ENCODE measurements around the gene ADGRG2. TPM values are rescaled to one million over a fixed set of nuclear protein-coding genes. Genes with fewer than 3 reads are reported as not detected.

ADGRG2 gene
- total RNA-seq, 1 experiment from 2014 or later = 0.09 TPM

DNA sequence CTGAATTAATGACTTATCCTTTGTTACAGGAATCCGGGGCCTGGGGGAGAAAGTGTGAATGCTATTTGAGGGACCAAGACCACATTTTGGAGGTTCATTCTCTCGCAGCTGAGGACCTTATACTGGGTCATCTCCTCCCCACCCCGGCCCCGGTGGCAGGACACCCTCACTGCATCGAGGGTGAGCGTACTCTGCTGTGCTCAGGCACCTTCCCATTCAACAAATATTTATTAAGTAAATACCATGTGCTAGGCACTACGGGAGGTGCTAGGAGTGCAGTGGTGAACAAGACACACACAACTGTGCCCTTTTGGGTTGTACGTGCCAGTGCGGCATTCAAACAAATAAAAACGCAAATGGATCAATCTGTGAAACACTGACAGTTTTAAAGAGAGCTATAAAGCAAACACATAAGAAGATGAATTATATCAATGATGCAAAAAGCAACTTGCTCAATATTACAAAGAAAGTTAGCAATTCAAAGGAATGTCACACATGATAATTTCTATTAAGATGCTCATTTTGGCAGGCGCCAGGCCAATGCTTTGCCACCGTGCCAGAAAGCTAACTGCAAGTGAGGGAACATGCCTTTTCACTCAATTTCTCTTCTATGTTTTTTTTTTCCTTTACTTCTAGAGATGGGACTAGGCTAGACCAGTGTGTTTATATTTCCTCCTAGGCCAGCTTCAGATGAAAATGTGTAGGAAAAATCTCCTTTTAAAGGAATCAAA, 24.6 kb downstream of the ADGRG2 start:
- Mint-ChIP-seq H3K27ac (ENCODE audit: unreplicated experiment) (no peak overlapping the region), H3K27me3 (ENCODE audit: unreplicated experiment) (no peaks in the 10 kb centered on the region), H3K9me3 (ENCODE audit: low read depth, unreplicated experiment) (no peaks in the 10 kb centered on the region), H3K4me1 (ENCODE audit: low read depth, unreplicated experiment) (peaks cover 7% of the 10 kb centered on the region), H3K4me3 (ENCODE audit: low read depth, unreplicated experiment) (no peak overlapping the region), H3K36me3 (ENCODE audit: insufficient read depth, unreplicated experiment) (no peaks in the 10 kb centered on the region)
- intact Hi-C loops (cut with micrococcal nuclease; ENCODE audit: unreplicated experiment) = no loop called here
- TF ChIP-seq, protein P1, sequence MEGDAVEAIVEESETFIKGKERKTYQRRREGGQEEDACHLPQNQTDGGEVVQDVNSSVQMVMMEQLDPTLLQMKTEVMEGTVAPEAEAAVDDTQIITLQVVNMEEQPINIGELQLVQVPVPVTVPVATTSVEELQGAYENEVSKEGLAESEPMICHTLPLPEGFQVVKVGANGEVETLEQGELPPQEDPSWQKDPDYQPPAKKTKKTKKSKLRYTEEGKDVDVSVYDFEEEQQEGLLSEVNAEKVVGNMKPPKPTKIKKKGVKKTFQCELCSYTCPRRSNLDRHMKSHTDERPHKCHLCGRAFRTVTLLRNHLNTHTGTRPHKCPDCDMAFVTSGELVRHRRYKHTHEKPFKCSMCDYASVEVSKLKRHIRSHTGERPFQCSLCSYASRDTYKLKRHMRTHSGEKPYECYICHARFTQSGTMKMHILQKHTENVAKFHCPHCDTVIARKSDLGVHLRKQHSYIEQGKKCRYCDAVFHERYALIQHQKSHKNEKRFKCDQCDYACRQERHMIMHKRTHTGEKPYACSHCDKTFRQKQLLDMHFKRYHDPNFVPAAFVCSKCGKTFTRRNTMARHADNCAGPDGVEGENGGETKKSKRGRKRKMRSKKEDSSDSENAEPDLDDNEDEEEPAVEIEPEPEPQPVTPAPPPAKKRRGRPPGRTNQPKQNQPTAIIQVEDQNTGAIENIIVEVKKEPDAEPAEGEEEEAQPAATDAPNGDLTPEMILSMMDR (IDR thresholded peaks at IDR 0.05; ENCODE audit: unreplicated experiment) = no peak
- no TSS peak for BruUV-seq (replicated peaks)
- CTCF ChIA-PET = no interaction called here
- no peak for DNase-seq

DNA sequence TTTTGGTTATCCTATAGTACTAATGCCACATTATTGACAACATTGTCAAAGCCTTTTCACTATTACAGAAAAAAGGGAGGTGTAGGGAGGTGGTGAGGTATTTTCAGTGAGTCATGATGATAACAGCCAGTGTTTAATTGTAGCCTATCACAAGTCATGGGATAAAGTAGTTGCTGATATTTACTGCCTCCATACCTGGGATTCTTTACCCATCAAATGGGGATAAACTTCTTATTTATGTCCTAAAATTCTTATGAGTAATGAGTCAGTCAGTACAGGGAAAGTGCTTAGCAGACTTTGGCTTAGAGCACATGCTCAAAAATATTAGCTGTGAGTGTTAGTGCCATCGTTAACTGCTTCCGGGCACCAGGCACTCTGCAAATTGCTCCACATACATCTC, 25.7 kb downstream of the ADGRG2 start:
- Mint-ChIP-seq H3K27me3 (ENCODE audit: unreplicated experiment) (no peaks in the 10 kb centered on the region), H3K4me3 (ENCODE audit: low read depth, unreplicated experiment) (no peak overlapping the region), H3K36me3 (ENCODE audit: insufficient read depth, unreplicated experiment) (no peaks in the 10 kb centered on the region), H3K4me1 (ENCODE audit: low read depth, unreplicated experiment) (peaks cover 17% of the 10 kb centered on the region), H3K27ac (ENCODE audit: unreplicated experiment) (no peak overlapping the region), H3K9me3 (ENCODE audit: low read depth, unreplicated experiment) (no peaks in the 10 kb centered on the region)
- no TSS peak for BruUV-seq (replicated peaks)
- TF ChIP-seq, protein P1 (IDR thresholded peaks at IDR 0.05; ENCODE audit: unreplicated experiment) = no peak
- no peak for DNase-seq
- CTCF ChIA-PET = interaction anchor here (0.6 to 0.7 kb wide), 2 partner anchors 113 to 1205 kb away, joined by 4 read pairs; partner anchors contain the start of gene PHKA2
- intact Hi-C loops (cut with micrococcal nuclease; ENCODE audit: unreplicated experiment) = no loop called here

DNA sequence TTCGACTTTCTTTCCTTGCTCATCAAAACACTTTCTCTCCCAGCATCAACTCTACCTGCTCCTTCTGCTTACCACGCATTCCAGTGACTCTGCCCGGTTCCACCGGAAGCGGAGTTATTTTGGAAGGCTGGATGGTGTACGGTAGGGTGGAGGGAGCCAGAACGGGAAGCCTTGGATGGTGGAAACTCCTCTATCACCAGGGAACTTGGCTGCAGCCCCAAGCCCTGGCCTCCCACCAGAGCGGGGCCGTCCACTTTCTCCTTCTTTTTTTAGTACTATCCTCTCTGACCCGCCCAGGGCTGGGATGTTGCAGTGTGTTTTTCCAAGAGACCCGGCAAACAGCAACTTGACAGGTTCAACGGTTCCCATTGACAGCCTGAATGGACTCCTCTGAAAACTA, 27.6 kb downstream of the ADGRG2 start:
- Mint-ChIP-seq H3K27ac (ENCODE audit: unreplicated experiment) (no peak overlapping the region), H3K36me3 (ENCODE audit: insufficient read depth, unreplicated experiment) (peaks cover 5% of the 10 kb centered on the region), H3K4me3 (ENCODE audit: low read depth, unreplicated experiment) (no peak overlapping the region), H3K4me1 (ENCODE audit: low read depth, unreplicated experiment) (peaks cover 17% of the 10 kb centered on the region), H3K27me3 (ENCODE audit: unreplicated experiment) (no peaks in the 10 kb centered on the region), H3K9me3 (ENCODE audit: low read depth, unreplicated experiment) (no peaks in the 10 kb centered on the region)
- intact Hi-C loops (cut with micrococcal nuclease; ENCODE audit: unreplicated experiment) = no loop called here
- DNase-seq = no peak
- BruUV-seq (replicated peaks) = no TSS peak
- TF ChIP-seq, protein P1 (IDR thresholded peaks at IDR 0.05; ENCODE audit: unreplicated experiment) = no peak
- CTCF ChIA-PET = no interaction called here

DNA sequence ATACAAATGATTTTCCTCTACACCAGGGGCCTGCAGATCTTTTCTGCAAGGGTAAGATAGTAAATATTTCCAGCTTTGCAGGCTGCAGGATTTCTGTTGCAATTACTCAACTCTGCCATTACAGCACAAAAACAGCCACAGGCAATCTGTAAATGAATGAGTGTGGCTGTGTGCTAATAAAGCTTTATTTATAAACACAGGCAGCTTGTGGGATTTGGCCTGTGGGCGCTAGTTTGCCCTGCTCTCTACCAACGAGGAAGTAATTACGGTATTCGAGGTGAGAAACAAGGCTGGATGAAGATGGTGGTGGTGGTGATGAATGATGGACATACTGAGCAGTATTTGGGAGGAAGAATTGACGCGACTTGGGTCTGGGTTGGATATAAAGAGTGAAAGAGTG, 30.7 kb downstream of the ADGRG2 start:
- no peaks in the 10 kb centered on the region for H3K9me3 Mint-ChIP-seq (ENCODE audit: low read depth, unreplicated experiment)
- CTCF ChIA-PET = no interaction called here

More for the DNA sequence above, 30.7 kb downstream of the ADGRG2 start:
- H3K36me3 Mint-ChIP-seq (ENCODE audit: insufficient read depth, unreplicated experiment) = peaks cover 5% of the 10 kb centered on the region
- TF ChIP-seq, protein P1 (IDR thresholded peaks at IDR 0.05; ENCODE audit: unreplicated experiment) = no peak
- peaks cover 9% of the 10 kb centered on the region for H3K27me3 Mint-ChIP-seq (ENCODE audit: unreplicated experiment)
- H3K27ac Mint-ChIP-seq (ENCODE audit: unreplicated experiment) = no peak overlapping the region
- no TSS peak for BruUV-seq (replicated peaks)
- H3K4me3 Mint-ChIP-seq (ENCODE audit: low read depth, unreplicated experiment) = no peak overlapping the region
- DNase-seq = no peak
- intact Hi-C loops (cut with micrococcal nuclease; ENCODE audit: unreplicated experiment) = no loop called here
- peaks cover 17% of the 10 kb centered on the region for H3K4me1 Mint-ChIP-seq (ENCODE audit: low read depth, unreplicated experiment)

Data from Calu3 (cell line).